CD4-positive, alpha-beta T cell treated with Interleukin-4 for 1 hour (primary cell): ENCODE results near the gene LYPD4.
"Not testable (repeated sequence)": the region's sequence is repeated elsewhere in the genome, so short reads cannot be mapped to it uniquely, and the experiment has no call there.

Experiments used
- DNase-seq, 2 donors: peaks; one replicate each; pipeline ENCODE4 v3.0.0-alpha.2; 2020 to 2022

The LYPD4 gene

GRCh38 chr19:41796901-41797300 lies 47.6 kb downstream of the LYPD4 start:
- no peak for DNase-seq

- DNase-seq: no peak
These were observed 48.1 kb downstream of the LYPD4 start, which contains the start of gene CEACAM3 for GRCh38 chr19:41796362-41796761. Gene CEACAM3 (plus strand): TSS chr19:41796587. CDS start chr19:41796678, 91 bp downstream.

- peak; percentile 67 to 71 for DNase-seq
These were observed 49.4 kb downstream of the LYPD4 start for GRCh38 chr19:41795031-41795461.

DNA sequence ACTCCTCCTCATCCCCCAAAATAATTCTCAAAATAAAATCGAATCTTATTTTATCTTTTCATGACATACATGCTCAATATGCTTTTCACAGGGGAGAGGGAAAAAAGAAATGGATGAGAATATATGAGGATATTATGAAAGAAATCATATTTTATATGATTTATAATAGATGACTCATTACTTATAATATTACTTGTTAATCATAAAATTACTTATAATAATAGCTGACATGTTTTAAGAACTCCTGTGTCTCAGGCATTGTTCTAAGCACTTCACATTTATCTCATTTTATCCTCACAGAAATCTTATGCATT lies 51.1 kb downstream of the LYPD4 start:
- DNase-seq: no peak

DNA sequence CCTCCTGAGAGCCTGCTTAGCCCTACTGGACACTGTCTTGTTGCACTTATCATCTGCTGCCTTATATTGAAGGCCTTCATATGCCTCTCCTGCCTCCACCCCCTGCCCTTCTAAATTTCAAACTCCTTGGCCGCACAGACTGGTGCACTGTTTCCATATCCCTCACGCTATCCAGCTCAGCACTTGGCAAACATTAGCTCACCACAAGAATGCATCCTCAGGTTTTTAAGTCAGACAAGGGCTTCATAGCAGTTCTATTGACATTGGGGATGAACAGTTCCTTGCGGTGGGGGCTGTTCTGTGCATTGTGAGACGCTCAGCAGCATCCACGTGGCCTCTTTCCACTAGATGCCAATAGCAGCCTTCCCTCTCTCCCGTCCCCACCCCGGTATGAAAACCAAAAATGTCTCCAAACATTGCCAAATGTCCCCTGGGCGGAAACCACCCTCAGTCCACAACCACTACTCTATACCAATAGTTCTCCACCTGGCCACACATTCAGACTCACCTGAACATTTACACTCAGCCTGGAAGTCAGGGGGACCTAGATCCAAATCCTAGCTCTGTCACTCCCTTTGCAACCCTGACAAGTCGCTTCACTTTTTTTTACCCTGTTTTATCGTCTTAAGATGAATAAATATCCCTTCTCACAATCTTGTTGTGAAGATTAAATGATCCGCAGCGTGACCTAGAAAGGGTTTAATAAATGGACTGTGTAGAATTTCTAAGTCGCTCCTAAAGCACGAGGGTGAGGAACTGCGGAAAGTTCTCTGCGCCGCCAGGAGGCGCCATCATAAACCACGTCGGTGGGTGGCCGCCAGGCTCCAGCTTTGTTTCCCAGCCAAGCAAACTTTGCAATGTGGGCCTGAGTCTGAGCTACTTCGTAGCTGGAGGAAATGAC lies 51.7 kb downstream of the LYPD4 start:
- DNase-seq: peak; percentile 27 to 47

DNA sequence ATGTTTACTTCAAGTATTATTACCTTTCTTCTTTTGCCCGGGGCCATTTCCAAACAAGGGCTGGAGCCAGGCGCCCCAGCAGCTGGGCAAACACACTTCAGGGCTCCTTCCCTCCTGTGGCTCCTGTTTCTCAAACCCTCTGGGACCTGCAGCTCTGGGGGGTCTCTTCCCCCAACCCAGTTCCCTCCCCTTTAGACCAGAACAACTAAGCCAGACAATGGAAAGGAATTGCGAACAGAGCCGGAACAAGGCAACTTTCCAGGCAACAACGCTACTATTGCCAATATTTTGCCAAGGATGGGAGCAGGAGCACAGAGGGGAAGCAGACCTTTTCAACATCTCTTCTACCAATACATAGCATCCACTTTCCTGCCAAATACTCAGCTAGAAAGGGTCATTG lies 55.4 kb downstream of the LYPD4 start:
- DNase-seq: not testable (repeated sequence)

GRCh38 chr19:41788518-41788917 lies 56.0 kb downstream of the LYPD4 start:
- DNase-seq: not testable (repeated sequence)
